Activated CD8-positive, alpha-beta memory T cell treated with anti-CD3 and anti-CD28 coated beads, Interleukin-2, amount 50 U/mL, for 24 hours (primary cell): Measurements from ENCODE around the gene FASN.

ENCODE experiments used
- DNase-seq: peaks from one replicate; pipeline ENCODE4 v3.0.0-alpha.2; 2020; ENCODE audit errors: extremely low read depth

FASN gene

DNA sequence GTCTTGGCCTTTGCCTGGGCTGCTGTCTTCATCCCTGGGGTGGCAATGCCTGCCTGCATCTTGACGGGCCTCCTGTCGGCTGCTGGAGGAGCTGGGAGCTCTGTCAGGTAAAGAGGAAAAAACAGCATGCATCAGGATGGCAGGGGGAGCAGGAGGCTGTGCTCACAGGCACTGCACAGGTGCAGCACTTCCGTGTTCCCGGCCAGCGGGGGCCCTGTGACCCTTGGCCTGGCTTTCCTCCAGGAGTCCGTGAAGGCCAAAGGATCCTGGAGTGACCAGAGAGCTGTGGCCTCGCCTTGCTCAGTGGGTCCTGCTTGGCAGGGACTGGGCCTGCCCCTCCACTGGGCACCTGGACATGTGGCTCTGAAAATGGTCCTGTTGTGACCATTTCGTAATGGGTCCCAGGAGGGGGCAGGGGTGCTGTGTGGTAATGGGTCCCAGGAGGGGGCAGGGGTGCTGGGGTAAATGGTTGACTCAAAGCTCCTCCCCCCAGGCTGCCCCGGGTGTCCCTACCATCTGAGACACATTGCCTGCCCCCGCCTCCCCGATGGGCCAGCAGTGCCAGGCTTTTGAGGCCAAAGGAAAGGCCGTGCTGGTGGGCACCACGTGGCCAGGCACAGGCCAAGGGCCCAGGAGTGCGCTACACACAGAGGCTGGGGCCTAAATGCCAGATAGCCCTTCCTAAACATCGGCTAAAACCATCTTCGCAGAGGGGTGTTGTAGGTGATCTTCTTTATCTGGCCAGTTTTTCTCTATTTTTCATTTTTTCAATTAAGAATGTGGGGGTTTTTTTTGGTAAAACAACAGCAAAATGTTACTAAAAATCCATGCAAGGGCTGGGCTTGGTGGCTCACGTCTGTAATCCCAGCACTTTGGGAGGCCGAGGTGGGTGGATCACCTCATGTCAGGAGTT is 4.0 kb upstream of the FASN start:
- DNase-seq, result no peak

DNA sequence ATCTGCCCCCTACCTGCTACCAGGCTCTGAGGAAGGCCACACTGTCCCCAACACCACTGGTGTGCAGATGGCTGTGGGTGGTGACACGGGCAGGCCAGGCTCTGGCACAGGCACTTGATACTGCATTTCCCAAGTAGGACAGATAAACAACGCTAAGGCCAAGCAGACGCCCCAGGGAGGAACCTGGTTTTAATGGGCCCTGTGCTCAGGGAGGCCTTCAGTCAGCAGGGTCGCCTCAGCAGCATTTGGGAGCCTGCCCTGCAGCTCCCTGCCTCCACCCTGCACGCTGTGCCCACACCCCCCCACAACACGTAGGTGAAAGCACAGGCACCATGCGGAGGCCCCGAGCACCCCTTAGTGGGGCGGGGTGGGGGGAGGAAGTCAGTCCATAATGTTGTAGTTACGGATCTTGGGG is 3.3 kb upstream of the FASN start:
- no peak for DNase-seq

GRCh38 chr17:82100502-82101298 is 2.7 kb upstream of the FASN start:
- DNase-seq, result no peak

GRCh38 chr17:82098939-82099763 is 1.1 kb upstream of the FASN start:
- no peak for DNase-seq

GRCh38 chr17:82097919-82098168 is 192 bp downstream of the FASN start:
- no peak for DNase-seq

DNA sequence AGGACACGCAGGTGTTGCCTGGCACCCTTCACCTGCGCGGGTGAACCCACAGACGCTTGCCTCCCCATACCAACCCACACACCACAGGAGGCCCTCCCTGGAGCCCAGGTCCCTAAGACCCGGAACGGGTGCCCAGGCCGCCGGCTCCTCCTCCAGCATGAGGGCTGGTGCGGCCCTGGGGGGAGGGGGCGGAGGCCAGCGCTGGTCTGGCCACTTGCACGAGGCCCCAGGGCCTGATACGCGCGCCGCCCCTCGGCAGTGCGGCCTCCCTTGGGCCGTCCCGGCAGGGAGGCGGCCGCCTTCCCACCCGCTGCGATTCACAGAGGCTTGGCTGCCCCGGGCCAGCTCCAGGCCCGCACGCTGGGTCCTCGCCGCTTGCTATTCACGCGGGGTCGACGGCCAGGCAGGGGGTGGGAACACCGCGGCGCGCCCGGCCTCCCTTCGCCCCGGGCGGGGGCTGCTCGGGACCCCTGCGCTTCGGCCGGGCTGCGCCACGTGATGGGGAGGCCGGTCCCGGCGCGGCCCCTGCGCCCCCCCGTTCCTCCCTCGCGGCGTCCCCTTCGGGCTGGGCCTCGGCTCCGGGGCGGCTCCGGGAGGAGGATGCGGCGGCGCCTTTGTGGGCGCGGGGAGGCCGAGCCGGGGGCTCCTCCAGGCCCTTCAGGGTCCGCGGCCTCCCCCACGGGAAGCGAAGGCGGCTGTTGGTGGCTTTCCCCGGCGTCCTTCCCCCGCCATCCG is 685 bp downstream of the FASN start:
- no peak for DNase-seq

- DNase-seq, result no peak
Observed at GRCh38 chr17:82096709-82097183, 1.3 kb downstream of the FASN start.

DNA sequence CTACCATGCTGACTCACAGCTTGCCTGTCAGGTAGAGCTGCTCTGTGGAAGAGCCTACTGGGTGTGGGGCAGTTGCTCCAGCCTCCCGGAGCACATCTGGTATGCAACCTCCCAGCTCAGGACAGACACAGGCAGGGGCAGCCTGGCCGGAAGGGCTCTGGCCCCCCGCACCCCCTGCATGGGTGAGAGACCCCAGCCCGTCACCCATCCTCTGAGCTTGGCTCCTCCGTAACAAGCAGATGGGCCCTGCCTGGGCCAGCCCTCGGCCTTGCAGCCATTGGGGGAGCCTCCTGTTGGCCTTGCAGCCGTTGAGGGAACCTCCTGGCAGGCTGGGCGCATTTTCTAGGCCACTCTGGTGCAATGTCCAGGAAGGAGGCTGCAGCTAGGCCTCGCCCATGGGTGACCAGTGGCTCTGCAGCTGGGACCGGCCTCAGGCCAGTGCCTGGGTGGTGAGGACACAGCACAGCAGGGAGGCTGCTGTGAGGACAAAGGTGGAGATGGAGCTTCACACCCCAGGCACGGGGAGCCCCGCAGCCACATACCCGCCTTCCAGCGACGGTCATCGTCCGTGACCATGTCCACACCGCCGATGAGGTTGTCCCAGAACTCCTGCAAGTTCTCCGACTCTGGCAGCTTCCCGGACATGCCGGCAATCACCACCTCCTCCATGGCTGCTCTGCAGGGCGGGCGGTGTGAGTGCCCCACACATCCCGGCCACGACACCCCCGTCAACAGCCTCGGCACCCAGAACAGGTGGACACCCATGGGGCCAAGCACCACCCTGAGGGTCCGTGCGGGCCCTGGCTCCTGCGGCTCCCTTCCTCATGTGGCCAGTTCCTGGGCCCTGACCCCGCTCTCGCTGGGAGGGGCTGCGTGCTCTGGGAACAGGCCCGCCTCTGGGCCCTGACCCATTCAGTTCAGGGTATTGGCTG is 2.0 kb downstream of the FASN start:
- no peak for DNase-seq

- no peak for DNase-seq
Observed at GRCh38 chr17:82094931-82095776, 2.9 kb downstream of the FASN start.

GRCh38 chr17:82092995-82093751 is 4.9 kb downstream of the FASN start:
- DNase-seq, result no peak

DNA sequence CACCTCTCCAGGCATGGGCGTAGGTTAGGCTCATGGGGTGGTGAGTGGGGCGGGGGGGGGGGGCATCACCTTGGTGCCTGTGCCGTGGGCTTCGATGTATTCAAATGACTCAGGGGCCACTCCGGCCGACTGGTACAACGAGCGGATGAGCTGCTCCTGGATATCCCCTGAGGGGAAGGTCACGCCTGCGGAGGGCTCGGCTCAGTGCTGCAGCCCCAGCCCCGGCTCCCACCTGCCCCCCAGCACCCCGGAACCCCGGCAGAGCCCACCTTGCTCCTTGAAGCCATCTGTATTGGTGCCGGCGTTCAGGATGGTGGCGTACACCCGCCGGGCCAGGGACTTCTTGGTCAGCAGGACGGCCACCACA is 5.4 kb downstream of the FASN start:
- no peak for DNase-seq

- no peak for DNase-seq
Observed at GRCh38 chr17:82092094-82092586, 5.9 kb downstream of the FASN start.

DNA sequence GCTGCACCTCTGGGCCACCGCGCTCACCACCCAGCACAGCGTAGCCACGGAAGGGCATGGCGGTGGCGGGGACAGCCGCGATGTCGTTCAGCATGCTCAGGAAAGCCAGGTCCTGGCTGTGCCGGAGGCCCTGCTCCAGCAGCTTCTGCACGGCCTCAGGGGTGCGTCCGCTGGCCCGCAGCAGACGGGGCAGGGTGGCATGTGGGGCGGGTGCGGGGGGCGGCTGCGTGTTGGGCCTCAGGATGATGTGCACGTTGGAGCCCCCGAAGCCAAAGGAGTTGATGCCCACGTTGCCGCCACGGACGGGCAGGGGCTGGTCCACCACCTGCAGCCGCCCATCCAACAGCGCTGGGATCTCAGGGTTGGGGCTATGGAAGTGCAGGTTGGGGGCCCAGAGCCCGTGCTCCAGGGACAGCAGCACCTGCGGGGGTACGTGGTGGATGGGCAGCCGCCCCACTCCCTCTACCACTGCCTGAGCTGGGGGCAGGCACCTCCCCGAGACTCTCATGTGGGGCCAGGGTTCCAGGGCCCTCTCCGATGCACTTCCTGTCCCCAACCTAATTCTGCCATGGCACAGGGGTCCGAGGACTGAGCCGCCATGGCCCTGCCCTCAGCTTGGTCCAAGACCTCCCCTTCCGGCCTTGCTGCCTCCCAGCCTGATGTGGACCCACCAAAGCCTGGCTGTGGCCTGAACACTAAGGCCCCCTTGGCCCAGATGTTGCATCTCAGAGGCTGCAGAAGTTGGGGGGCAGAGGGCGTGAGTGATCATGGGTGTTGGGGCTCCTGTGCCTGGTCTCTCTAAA is 6.6 kb downstream of the FASN start:
- DNase-seq, result no peak

- no peak for DNase-seq
Observed at GRCh38 chr17:82090549-82091263, 7.3 kb downstream of the FASN start.

DNA sequence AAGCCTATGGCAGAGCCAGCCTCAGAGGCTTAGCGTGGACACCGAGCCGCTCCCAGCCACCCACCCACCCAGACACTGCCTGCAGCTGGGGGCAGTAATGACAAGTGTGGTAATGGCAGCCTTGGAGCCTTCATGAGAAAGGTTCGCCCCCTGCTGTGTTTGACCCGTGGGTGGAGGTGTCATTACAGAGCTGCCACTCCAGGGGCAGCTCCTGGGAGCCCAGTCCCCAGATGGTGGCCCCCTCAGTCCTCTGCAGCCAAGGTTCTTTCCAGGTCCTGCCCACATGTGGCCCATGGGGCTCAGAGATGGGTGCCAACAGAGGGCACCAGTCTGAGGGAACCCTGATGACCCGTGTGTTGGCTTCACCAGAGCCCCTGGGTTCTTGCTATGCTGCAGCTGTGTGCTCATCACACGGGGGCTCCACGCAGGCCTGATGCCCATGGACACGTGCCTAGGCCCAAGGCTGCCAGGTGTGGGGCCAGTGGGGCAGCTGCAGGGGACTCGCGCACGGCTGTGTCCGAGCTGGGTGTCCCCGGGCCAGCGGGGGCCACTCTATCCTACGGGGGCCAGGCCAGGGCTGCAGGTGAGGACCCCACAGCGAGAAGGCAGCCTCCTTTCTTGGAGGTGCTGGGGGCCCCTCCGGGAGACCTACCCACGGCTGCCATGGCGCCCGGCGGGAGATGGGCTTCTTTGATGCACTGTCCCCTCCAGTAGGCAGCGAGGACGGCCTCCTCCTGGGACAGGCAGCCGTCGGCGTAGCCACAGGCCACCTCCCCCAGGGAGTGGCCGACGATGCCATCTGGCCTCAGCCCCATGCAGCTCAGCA is 8.1 kb downstream of the FASN start:
- DNase-seq, result no peak
